HT1080 (cell line): ENCODE data around the gene VWDE. TPM values are rescaled to one million over a fixed set of nuclear protein-coding genes. Genes with fewer than 3 reads are reported as not detected.

ENCODE experiments used
- DNase-seq: peaks from one replicate; pipeline ENCODE4 v3.0.0-alpha.2; 2015; ENCODE audit warnings: low read depth
- total RNA-seq: library from RNA; depleted of rRNA; stranded (reverse); fragments of >200 nt; shearing (Covaris generic); gene quantifications from 2 replicates; pipeline ENCODE4 v1.2.3, GENCODE V29; 2014

The VWDE gene
- total RNA-seq, 1 experiment from 2014 or later: 1.6 TPM

DNA sequence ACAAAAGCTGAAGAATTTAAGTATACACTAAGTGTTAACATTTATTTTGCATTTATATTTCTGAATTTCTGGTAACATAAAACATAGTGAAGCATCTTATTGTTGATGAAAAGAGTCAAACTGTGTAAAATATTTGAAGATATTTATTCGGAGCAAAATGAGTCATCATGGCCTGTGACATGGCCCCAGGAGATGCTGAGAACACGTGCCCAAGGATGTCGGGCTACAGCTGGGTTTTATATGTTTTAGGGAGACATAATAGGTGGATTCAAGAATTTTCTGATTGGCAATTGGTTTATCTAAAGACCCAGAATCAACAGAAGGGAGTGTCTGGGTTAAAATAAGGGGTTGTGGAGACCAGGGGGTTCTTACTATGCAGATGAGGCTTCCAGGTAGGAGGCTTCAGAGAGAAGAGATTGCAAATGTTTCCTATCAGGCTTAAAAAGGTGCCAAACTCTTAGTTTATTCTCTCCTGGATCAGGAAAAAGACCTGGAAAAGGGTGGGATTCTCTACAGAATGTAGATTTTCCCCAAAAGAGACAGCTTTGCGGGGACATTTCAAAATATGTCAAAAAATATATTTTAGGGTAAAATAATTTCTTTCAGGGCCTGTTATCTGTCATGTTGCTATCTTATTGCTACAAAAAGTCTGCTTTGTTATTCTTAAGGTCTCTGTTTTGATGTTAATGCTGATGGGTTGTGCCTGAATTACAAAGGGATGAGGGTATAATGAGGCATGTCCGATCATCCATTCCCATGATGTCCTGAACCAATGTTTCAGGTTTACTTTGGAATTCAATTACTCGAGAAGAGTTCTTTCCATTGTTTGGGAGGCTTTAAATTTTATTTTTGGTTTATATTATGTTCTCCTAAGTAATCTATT is 74.5 kb downstream of the VWDE start:
- DNase-seq: no peak

DNA sequence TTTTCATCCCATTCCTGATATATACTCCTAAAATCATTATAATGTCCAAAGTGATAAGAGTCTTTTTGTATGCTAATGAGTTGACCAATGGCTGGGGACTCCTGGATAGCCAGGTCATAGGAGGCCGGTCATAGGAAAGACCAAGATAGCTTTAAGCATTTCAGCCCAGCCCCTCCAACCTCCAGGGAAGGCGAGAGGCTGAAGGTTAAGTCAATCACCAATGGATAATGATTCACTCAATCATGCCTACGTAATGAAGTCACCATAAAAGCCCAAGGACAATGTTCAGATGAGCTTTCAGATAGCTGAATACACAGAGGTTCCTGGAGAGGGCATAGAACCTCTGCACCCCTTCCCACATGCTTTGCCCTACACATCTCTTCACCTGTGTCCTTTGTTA is 75.7 kb downstream of the VWDE start:
- no peak for DNase-seq

DNA sequence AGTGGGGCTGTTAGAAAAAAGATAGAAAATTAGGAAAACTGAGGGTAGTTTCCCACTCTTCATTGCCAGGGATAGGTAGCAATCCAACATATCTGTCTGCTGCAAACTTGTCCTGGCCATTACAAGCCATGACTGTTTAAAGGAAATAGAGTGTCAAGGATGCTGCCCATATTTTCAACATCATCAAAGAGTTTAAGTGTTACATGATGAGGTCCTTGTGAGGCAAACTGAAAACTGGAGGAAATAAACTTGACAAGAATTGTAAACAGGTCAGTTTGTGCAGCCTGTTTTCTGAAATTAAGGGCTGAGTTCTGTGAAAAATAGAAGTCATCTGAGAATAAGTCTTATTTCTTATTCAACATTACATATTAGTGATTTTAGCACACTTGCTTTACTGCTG is 78.0 kb downstream of the VWDE start:
- no peak for DNase-seq

DNA sequence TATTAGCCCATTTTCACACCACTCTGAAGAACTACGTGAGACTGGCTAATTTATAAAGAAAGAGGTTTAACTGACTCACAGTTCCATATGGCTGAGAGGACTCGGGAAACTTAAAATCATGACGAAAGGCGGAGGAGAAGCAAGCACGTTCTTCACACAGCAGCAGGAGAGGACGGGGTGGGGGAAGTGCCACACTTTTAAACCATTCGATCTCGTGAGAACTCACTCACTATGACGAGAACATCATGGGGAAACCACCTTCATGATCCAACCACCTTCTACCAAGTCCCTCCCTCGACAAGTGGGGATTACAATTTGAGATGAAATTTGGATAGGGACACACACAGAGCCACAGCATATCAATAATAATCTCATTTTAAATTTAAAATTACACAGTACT is 80.2 kb downstream of the VWDE start:
- DNase-seq: no peak

DNA sequence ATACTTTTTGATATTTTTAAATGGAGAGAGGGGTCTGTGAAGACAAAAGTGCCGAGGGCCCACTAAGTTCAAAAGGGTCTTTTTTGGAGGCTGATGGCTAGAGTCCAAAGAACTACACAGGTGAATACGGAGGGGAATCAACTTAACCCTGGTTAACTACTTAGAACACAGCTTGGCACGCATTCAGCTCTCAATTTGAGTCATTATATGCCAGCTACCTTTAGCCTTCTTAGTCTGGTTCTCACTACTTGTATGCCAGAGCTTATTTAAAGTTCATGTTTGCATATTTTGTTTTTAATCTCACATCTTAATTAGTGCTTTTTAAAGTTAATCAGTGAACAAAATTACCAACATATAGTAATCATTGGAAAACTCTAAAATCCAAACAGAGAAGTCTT is 80.8 kb downstream of the VWDE start:
- DNase-seq: no peak

DNA sequence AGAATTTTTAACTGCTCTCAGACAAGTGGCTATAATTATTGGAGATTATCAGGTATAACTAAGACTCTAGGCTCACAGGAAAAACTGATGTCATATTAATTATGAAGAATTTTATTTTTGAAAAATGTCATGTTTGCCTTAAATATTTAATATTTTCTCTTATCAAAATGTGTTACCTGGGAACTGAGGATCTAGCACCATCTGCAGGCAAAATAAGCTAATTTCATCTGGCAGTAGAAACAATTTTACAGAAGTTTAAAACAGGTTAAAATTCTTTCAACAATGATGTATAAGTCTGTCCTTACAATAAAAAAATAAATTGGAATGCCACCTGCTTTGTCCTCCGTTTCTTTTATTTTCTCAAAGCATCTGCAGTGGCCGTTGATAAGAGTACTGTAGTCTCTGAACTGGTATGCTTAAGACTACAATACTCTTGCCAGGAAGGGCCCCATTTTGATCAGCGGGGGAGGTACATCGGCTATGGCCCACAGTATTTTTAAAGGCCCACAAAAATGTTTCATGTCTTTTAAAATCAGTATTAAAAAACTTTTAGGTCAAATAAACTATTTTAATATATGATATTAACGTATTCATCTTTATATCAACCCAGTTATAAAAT is 81.3 kb downstream of the VWDE start:
- DNase-seq: no peak

DNA sequence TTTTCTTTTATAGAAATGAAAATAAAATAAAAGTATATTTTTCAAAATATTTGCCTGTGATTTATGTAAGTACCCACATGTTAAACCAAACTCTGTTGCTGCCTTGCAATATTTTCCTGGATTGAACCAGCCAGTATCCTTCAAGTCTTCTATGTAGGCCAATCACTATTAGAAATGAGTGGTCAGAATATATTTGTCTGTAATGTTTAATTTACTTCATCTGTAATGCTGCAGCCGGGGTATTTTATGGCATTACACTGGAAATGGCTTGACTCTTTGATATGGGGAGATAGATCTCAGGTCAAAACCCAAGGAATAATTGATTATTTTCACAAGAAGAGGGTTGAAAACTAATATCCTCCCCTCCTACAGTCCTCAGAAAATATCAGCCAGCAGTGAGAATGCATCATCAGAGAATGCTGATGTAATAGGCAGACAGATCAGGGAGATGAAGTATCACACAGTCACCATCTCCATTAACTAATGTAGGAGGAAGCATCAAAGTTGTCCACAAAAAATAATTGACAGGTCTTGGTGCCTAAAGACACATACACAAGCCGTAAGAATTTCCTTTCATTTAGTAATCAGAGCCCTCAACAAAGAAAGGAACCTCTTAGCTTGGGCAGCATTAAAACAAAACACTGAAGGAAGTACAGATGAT is 82.5 kb downstream of the VWDE start:
- DNase-seq: no peak

DNA sequence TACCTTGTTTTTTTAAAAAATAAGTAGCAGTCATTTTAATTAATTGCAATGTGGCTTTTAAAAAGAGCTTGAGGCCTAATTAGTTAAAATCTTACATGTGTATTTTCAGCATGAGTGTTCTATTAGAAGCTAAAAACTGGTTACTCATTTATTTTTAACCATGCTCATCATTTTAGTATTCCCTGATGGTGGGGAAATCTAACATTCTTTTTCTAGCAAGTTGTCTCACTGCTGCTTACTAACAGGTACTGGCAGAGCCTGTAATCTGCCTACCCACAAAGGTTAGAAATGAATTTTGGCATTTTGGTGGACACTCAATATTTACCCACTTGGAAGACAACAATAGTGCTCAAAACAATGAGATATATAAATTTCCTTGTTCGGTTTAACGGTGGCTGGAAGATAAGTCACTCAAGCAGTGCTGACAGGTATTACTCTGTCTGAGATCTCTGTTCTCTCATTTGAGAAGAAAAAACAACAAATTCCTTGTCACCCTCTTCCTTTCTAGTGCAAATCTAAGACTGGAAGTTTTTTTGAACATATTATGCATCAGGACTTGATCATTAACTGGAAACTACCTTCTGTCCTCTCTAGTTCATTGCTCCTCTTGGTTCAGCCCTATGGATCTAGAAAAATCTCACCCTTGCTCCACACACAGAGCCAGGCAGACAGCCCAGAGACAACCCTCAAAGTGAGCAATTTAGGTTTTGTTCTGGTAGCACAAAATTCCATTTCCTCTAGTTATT is 83.3 kb downstream of the VWDE start:
- DNase-seq: no peak

DNA sequence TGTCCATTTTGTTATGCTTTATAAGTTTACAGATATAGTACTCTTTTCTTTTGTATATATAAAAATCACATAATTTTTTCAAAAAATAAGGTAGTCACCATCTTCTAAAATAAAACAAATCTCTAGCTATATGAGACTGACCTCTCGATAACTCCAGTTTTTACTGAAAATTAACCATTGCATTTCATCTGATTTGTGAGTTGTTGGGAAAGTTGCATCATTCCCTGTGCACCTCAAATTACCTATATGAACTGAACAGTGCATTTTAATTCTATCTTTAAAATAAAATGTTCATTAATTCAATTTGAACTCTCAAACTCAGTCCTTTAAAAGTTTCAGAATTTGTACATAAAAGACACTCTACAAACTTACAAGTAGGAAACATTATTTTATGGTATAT is 86.0 kb downstream of the VWDE start:
- DNase-seq: no peak

DNA sequence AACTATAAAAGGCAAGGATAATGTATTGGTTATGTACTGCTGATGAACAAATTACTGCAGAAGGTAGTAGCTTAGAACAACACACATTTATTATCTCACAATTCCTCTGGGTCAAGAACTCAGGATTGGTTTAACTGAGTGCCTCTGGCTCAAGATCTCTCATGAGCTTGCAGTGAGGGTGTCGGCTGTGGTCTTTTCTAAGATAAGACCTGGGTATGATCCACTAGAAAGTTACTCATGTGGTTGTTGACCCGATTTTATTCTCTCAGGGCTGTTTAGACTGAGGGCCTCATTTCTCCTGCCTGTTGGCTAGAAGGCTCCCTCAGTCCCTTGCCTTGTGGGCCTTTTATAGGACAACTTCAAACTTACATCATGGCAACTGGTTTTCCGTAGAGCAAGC is 86.7 kb downstream of the VWDE start:
- no peak for DNase-seq

DNA sequence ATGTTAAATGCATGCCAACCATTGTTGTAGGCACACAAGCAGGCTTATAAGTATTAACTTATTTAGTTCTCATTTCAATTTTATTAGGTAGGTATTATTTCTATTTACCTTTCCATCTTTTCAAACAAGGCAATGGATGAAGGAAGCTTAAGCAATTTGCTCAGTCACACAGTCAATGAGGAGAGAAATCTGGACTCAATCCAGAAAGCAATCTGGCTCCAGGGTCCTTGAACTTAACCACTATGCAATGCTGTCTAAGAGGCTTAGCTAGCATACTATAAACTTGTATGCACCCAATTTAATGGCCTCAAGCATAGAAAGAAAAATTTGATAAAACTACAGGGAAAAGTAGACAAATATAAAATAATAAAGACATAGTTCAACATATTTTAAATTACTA is 88.6 kb downstream of the VWDE start:
- no peak for DNase-seq

DNA sequence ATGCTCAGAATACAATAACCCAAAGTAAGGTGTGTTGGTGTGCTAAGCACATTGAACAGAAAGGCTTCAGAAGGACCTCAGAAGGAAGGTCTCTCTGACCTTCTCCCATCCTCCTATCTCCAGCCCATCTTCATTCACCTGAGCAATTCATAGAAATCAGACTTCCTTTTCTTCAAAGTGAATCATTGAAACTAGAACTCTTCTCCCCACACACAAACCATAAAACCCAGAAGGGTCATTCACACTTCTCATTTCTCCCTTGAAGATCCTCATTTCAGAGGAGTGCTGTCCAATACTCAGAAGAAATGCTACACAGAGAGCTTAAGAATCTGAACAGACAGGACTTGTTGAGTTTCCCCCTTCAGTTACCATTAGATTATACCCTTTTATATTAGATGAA is 89.5 kb downstream of the VWDE start:
- no peak for DNase-seq

DNA sequence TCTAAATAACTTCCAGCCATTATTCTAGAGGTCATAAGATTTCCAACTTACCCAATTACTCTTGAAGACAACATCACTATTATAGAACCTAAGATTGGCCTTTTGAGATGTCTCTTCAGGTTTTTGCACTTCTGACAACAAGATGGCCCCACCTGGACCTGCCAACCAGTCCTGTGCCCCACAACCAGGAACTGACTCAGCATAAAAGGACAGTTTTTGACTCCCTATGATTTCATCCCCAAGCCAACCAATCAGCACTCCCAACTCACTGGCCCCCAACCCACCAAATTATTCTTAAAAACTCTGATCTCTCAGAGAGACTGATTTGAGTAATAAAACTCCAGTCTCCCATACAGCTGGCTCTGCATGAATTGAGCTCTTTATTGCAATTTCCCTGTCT is 98.2 kb downstream of the VWDE start:
- DNase-seq: no peak

DNA sequence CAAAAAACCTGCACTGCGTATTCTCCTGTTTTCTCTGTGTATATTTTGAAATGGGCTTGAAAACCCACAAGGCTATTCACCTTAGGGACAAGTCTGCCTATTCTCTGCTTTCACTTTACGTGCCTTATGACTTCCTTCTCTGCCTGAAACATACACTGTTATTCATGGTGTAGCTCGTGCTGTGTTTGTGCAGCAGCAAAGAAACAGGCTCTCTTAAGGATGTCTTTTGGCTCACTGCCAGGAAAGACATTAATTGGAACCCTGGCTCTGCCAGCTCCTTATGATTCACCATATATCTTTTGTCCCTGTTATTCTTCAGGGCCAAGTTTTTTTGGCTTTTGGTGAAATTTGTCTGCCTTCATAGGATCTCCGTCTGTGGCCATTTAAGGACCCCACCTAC is 100.2 kb downstream of the VWDE start:
- DNase-seq: peak; percentile 47

DNA sequence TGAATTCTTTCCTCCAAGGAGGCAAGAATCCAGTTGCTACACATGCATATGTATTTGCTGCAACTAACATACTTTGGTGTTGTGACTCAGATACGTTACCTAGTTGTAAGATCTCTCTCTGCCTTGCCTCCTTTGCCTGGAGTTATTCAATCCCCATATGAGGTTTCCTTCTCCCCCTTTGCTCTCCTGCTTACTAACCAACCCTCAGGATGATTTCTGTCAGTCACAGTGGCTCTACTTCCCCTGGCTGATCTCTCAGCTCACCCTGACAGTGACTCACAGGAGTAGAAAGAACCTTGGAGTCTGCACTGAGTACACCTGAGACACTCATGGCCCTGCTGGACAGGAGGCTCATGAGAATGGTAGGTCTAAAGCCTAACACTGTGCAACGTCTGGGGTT is 100.6 kb downstream of the VWDE start:
- peak; percentile 58 for DNase-seq

DNA sequence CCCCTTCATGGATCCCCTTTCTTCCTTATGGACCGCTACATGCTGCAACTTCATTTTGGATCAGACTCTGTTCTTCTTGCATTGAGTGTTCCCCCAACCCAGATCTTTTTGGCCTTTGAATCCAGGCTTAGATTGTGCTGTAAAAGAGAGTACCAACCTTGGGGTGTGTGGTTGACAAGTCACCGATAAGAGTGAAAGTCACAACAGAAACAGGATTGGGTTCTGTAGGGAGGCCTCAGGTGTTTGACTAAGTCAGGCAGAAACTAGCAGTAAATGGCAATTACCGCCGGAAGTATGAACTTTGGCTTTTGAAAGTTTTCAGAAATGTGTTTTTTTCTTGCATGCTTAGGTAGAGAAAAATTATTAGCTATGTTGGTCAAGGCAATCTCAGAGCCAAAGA is 103.2 kb downstream of the VWDE start:
- no peak for DNase-seq

DNA sequence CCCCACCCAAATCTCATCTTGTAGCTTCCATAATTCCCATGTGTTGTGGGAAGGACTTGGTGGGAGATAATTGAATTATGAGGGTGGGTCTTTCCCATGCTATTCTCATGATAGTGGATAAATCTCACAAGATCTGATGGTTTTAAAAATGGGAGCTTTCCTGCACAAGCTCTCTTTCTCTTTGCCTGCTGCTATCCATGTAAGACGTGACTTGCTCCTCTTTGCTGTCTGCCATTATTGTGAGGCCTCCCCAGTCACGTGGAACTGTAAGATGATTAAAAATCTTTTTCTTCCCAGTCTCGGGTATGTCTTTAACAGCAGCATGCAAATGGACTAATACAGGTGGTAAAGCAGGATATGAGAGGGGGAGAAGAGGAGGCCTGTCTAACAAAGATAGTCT is 104.3 kb downstream of the VWDE start:
- no peak for DNase-seq

DNA sequence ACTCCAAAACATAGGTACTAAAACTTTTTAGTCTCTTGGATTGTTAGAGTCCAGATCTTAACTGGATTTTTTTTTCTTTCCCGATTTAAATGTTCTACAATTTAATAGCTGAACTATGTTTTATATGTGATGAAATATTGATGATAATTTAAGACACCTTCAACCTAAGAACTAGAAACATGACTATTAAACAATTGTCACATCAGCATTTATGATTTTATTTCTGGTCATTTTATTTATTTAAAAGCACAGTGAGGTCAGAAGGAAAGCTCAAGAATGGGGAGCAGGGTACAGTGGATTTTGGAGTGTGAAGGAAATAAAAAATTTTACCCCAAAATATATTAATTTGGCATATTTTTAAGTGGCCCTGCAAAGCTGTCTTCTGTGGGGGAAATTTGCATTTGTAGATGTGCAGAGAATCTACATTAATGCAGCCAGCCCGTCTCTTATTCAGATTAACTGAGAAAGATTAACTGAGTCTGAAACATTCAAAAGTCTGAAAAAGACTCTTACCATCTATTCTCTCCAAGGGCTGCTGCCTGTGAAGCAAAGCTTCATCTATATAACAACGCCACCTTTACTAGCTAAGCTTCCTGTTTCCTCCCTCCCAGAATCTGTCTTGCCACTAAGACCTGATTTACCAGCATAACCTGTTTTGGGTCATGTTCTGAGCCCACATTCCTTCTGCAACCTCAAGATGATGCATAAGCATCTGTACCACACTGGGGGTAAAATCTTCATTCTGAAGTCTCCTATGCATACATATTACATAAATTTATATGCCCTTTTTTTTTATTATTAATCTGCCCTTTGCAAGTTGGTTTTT is 106.2 kb downstream of the VWDE start:
- DNase-seq: no peak

DNA sequence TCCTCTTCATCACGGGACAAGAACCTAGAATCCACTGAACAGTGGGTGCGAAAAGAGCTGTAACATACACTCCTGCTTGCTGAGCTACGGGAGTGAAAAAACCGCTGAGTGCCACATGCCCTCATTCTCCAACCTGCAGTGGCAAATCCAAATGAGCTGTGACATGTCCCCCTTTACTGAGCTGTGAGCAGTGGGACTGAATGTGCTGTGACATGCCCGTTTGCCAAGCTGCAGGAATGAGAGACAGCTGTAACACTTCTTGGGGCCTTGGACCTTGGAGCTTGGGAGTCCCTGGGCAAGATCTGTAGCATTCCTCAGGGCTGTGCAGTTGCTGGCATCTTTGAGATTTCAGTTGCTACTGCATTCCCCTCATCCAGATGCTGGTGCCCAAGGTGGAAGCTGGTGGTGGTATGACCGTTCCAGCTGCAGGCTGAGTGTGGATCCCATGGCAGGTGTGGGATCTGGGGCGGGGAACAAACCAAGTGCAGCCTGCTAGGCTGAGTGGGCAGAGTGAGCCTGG is 107.6 kb downstream of the VWDE start:
- no peak for DNase-seq

DNA sequence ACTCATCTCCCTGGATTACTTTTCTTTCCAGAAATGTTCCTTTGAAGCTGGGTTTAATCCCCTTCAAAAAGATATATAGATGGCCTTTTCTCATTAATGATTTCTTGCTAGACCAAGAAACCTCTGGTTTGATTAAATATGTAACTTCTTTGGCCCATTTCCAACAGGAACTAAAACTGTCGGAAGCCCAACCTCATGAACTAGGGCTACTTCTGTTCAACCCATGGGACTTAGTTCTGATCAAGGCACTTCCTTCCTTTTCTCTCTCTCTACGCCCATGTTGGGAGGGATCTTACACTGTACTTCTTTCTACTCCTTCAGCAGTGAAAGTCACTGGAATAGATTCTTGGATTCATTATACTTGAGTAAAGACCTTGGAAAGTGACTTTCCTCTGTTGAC is 109.0 kb downstream of the VWDE start:
- DNase-seq: no peak

DNA sequence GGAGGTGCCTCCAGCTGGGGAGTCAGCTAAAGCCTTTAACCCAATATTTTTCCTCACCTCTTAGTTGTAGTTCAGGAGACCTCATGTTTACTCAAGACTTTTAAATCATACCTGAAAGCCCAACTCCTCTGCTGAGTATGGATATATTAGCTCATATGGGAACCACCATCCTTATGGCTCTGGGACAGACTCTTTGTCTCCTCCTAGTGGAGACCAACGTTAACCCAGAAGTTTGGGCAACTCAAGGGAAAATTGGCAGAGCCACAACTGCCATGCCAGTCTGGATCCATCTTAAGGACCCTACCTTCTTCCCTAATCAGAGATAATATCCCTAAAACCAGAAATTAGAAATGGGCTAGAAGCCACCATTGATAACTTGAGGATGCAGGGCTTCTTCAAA is 111.8 kb downstream of the VWDE start:
- DNase-seq: no peak
